IMR-90 (cell line): ENCODE measurements around the gene MPP4. TPM values are rescaled to one million over a fixed set of nuclear protein-coding genes. Genes with fewer than 3 reads are reported as not detected.

Experiments
- ATAC-seq: fragments of 200-7000 bp; cut with Tn5 transposase; 2 replicates; pipeline ENCODE4 v1.9.1; 2020; ENCODE audit warnings: low read depth, mild to moderate bottlenecking, moderate library complexity
- BruUV-seq: library from RNA; stranded (reverse); fragments of 400-500 nt; replicated peaks from 2 replicates; lab custom pipeline; 2021; lab: Mats Ljungman, UMichigan
- CTCF ChIA-PET: fragments of 300-600 bp; formaldehyde crosslinking; extraction: SDS; loops from one replicate; lab custom pipeline; 2021; ENCODE audit warnings: antibody characterized with exemption; lab: Yijun Ruan, JAX
- POLR2A ChIA-PET: fragments of 300-600 bp; sonication (Branson Sonifier 250); formaldehyde crosslinking; loops from one replicate; lab custom pipeline; 2022; ENCODE audit warnings: antibody characterized with exemption; ENCODE audit not compliant: unreplicated experiment; lab: Charles Lee
- DNase-seq: peaks from one replicate; pipeline ENCODE4 v3.0.0; 2013
- H2AFZ ChIP-seq: replicated peaks from 2 replicates; pipeline ENCODE3; 2013; ENCODE audit warnings: low read length, mild to moderate bottlenecking; ENCODE audit not compliant: poor library complexity
- H2AK5ac ChIP-seq: 2 replicates; pipeline ENCODE4 v1.6.1; 2013; ENCODE audit warnings: low read depth, low read length, inconsistent platforms
- H2AK9ac ChIP-seq: replicated peaks from 2 replicates; pipeline ENCODE3; 2013; ENCODE audit warnings: mild to moderate bottlenecking, low read depth, low read length, moderate library complexity; ENCODE audit not compliant: poor library complexity
- H2BK120ac ChIP-seq: 2 replicates; pipeline ENCODE4 v1.6.1; 2013; ENCODE audit warnings: low read depth, low read length, inconsistent platforms
- H2BK15ac ChIP-seq: 3 replicates; pipeline ENCODE4 v1.6.1; 2013; ENCODE audit warnings: low read depth, low read length, inconsistent platforms
- H2BK20ac ChIP-seq: 2 replicates; pipeline ENCODE4 v1.6.1; 2013; ENCODE audit warnings: low read depth, mild to moderate bottlenecking, inconsistent platforms, low read length, moderate library complexity
- H2BK5ac ChIP-seq: 2 replicates; pipeline ENCODE4 v1.6.1; 2013; ENCODE audit warnings: mild to moderate bottlenecking, low read depth, low read length, inconsistent platforms; ENCODE audit not compliant: poor library complexity, severe bottlenecking
- H3K14ac ChIP-seq: replicated peaks from 2 replicates; pipeline ENCODE4 v1.6.1; 2013; ENCODE audit warnings: low read depth, low read length, inconsistent platforms
- H3K18ac ChIP-seq: 2 replicates; pipeline ENCODE4 v1.6.1; 2013; ENCODE audit warnings: low read depth, low read length, control low read depth
- H3K23ac ChIP-seq: 2 replicates; pipeline ENCODE4 v1.6.1; 2013; ENCODE audit warnings: low read depth, low read length, inconsistent platforms
- H3K27ac ChIP-seq: 2 replicates; pipeline ENCODE4 v1.5.1; 2013; ENCODE audit warnings: mild to moderate bottlenecking, control low read depth, low read length; ENCODE audit not compliant: insufficient read depth
- H3K27me3 ChIP-seq: 2 replicates; pipeline ENCODE4 v1.6.1; 2013; ENCODE audit warnings: low read length; ENCODE audit not compliant: control insufficient read depth, insufficient read depth
- H3K36me3 ChIP-seq: 2 replicates; pipeline ENCODE4 v1.6.1; 2013; ENCODE audit warnings: low read length, mixed read lengths; ENCODE audit not compliant: control insufficient read depth, insufficient read depth
- H3K4ac ChIP-seq: 2 replicates; pipeline ENCODE4 v1.6.1; 2013; ENCODE audit warnings: low read depth, low read length, inconsistent platforms
- H3K4me1 ChIP-seq: 2 replicates; pipeline ENCODE4 v1.6.1; 2013; ENCODE audit warnings: low read length, mixed read lengths; ENCODE audit not compliant: control insufficient read depth, insufficient read depth
- H3K4me2 ChIP-seq: 2 replicates; pipeline ENCODE4 v1.6.1; 2013; ENCODE audit warnings: low read depth, mild to moderate bottlenecking, control low read depth, low read length, moderate library complexity
- H3K4me3 ChIP-seq: 2 replicates; pipeline ENCODE4 v1.5.1; 2013; ENCODE audit warnings: low read depth, mild to moderate bottlenecking, control low read depth, low read length, moderate library complexity; ENCODE audit not compliant: insufficient read depth
- H3K56ac ChIP-seq: 2 replicates; pipeline ENCODE4 v1.6.1; 2013; ENCODE audit warnings: low read length, inconsistent platforms; ENCODE audit not compliant: insufficient read depth; ENCODE audit errors: extremely low read depth
- H3K79me1 ChIP-seq, 2 experiments: 2 replicates each; pipeline ENCODE4 v1.6.1; 2013; ENCODE audit warnings: low read length in 2 of 2, inconsistent platforms in 1 of 2, low read depth in 1 of 2
- H3K9ac ChIP-seq: 2 replicates; pipeline ENCODE4 v1.6.1; 2013; ENCODE audit warnings: low read depth, low read length, control low read depth
- H3K9me1 ChIP-seq: 2 replicates; pipeline ENCODE4 v1.6.1; 2013; ENCODE audit warnings: low read length, inconsistent platforms; ENCODE audit not compliant: insufficient read depth
- H3K9me3 ChIP-seq: 2 replicates; pipeline ENCODE4 v1.6.1; 2013; ENCODE audit warnings: low read length; ENCODE audit not compliant: control insufficient read depth, insufficient read depth
- H4K20me1 ChIP-seq: 2 replicates; pipeline ENCODE4 v1.6.1; 2013; ENCODE audit warnings: low read length, inconsistent platforms; ENCODE audit not compliant: insufficient read depth
- H4K5ac ChIP-seq: 2 replicates; pipeline ENCODE4 v1.6.1; 2013; ENCODE audit warnings: mild to moderate bottlenecking, low read depth, low read length, control low read depth
- H4K8ac ChIP-seq, 2 experiments: 2 replicates each; pipeline ENCODE4 v1.6.1; 2013; ENCODE audit warnings: low read depth in 2 of 2, low read length in 2 of 2, control low read depth in 1 of 2, inconsistent platforms in 1 of 2
- H4K91ac ChIP-seq: 2 replicates; pipeline ENCODE4 v1.6.1; 2013; ENCODE audit warnings: low read depth, low read length, inconsistent platforms; ENCODE audit not compliant: insufficient read depth
- BHLHE40 ChIP-seq: fragments of 150-350 bp; IDR thresholded peaks from 2 replicates; pipeline ENCODE4 v1.6.1; 2016; ENCODE audit warnings: mild to moderate bottlenecking, low read depth, low read length
- CHD1 ChIP-seq: IDR thresholded peaks from 2 replicates; pipeline ENCODE4 v1.6.1; 2012; ENCODE audit warnings: low read depth, low read length, improper control_type of control experiment
- RAD21 ChIP-seq: IDR thresholded peaks from 2 replicates; pipeline ENCODE4 v1.6.1; 2012; ENCODE audit warnings: low read length, improper control_type of control experiment
- RFX5 ChIP-seq: IDR thresholded peaks from 2 replicates; pipeline ENCODE4 v1.8.0; 2012; ENCODE audit warnings: low read depth, mild to moderate bottlenecking, low read length, moderate library complexity
- USF2 ChIP-seq: fragments of 150-350 bp; IDR thresholded peaks from 2 replicates; pipeline ENCODE4 v1.6.1; 2017; ENCODE audit warnings: mild to moderate bottlenecking, antibody characterized with exemption, low read length, low read depth
- WGBS, 2 experiments: methylation state at CpG; one replicate each; pipeline versions ENCODE4 v1.1.5 to v1.1.7; 2013; ENCODE audit warnings: missing lambda C conversion rate in 2 of 2; ENCODE audit not compliant: insufficient read length in 1 of 2; ENCODE audit errors: extremely low coverage in 2 of 2; 5-methylcytosine and 5-hydroxymethylcytosine counted together
- dilution Hi-C: fragments of 300-500 bp; cut with HindIII; formaldehyde crosslinking; loops from one replicate; pipeline ENCODE4 v1.14.3; 2018; ENCODE audit warnings: low sequenced_read_pairs; ENCODE audit not compliant: unreplicated experiment
- in situ Hi-C: fragments of 300-500 bp; cut with MboI; formaldehyde crosslinking; loops from 3 replicates; pipeline ENCODE4 v1.14.3; 2019; ENCODE audit warnings: low sequenced_read_pairs, inconsistent platforms, mixed read lengths
- intact Hi-C: fragments of 100-400 bp; cut with micrococcal nuclease; formaldehyde crosslinking; loops from 2 replicates; pipeline ENCODE4 v1.10.0; 2022
- polyA plus RNA-seq, 3 experiments: library from polyadenylated mRNA; depleted of rRNA; stranded (reverse); fragments of >200 nt; gene quantifications; 2 replicates each; pipeline ENCODE4 v1.2.3, GENCODE V29; 2012; ENCODE audit warnings: low replicate concordance in 1 of 3
- total RNA-seq: library from RNA; depleted of rRNA; stranded (reverse); fragments of >200 nt; gene quantifications from 2 replicates; pipeline ENCODE4 v1.2.3, GENCODE V29; 2012
- TF ChIP-seq, protein P1 (sequence below): conservative IDR thresholded peaks from 2 replicates; pipeline ENCODE4 v1.5.1; 2012; ENCODE audit warnings: mild to moderate bottlenecking, low read depth, low read length, improper control_type of control experiment
- TF ChIP-seq, protein P2 (sequence below): fragments of 150-350 bp; IDR thresholded peaks from 2 replicates; pipeline ENCODE4 v1.6.1; 2016; ENCODE audit warnings: low read depth, mild to moderate bottlenecking, low read length, moderate library complexity, borderline replicate concordance

The MPP4 gene
- total and polyA plus RNA-seq, 2 of the 4 experiments (the other 2 are of a cell fraction), result 11.8 to 14.9 TPM

- dilution Hi-C loops, result no loop called here
- no peak overlapping the region for H2AK5ac ChIP-seq
- no peaks in the 10 kb centered on the region for H3K79me1 ChIP-seq
- H2BK20ac ChIP-seq, result no peak overlapping the region
- in situ Hi-C loops, result no loop called here
- ChIA-PET CTCF (no interaction called here), POLR2A (no interaction called here)
- TF ChIP-seq RFX5 (no peak), USF2 (no peak), CHD1 (no peak), RAD21 (no peak), BHLHE40 (no peak)
- TF ChIP-seq, protein P1, sequence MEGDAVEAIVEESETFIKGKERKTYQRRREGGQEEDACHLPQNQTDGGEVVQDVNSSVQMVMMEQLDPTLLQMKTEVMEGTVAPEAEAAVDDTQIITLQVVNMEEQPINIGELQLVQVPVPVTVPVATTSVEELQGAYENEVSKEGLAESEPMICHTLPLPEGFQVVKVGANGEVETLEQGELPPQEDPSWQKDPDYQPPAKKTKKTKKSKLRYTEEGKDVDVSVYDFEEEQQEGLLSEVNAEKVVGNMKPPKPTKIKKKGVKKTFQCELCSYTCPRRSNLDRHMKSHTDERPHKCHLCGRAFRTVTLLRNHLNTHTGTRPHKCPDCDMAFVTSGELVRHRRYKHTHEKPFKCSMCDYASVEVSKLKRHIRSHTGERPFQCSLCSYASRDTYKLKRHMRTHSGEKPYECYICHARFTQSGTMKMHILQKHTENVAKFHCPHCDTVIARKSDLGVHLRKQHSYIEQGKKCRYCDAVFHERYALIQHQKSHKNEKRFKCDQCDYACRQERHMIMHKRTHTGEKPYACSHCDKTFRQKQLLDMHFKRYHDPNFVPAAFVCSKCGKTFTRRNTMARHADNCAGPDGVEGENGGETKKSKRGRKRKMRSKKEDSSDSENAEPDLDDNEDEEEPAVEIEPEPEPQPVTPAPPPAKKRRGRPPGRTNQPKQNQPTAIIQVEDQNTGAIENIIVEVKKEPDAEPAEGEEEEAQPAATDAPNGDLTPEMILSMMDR, result no peak
- TF ChIP-seq, protein P2, sequence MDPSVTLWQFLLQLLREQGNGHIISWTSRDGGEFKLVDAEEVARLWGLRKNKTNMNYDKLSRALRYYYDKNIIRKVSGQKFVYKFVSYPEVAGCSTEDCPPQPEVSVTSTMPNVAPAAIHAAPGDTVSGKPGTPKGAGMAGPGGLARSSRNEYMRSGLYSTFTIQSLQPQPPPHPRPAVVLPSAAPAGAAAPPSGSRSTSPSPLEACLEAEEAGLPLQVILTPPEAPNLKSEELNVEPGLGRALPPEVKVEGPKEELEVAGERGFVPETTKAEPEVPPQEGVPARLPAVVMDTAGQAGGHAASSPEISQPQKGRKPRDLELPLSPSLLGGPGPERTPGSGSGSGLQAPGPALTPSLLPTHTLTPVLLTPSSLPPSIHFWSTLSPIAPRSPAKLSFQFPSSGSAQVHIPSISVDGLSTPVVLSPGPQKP, result no peak
- no peak overlapping the region for H3K18ac ChIP-seq
- no peak overlapping the region for H2BK120ac ChIP-seq
- ATAC-seq (no peak), DNase-seq (no peak)
- H3K36me3 ChIP-seq, result peaks cover 1% of the 10 kb centered on the region; the same call in 1 of the 2 replicates
- no peaks in the 10 kb centered on the region for H4K20me1 ChIP-seq
- H2BK5ac ChIP-seq, result no peak overlapping the region
- H3K9me3 ChIP-seq, result no peaks in the 10 kb centered on the region
- no peak overlapping the region for H3K9ac ChIP-seq
- H3K4me2 ChIP-seq, result no peak overlapping the region
- H3K4ac ChIP-seq, result no peak overlapping the region
- no TSS peak for BruUV-seq
- intact Hi-C loops, result no loop called here
- H3K9me1 ChIP-seq, result no peaks in the 10 kb centered on the region
- no peaks in the 10 kb centered on the region for H3K27me3 ChIP-seq
- no peak overlapping the region for H3K23ac ChIP-seq
- H2BK15ac ChIP-seq, result no peak overlapping the region
- H3K4me1 ChIP-seq, result no peaks in the 10 kb centered on the region
- no peak overlapping the region for H3K27ac ChIP-seq
- H2AFZ ChIP-seq, result no peak overlapping the region
- H4K91ac ChIP-seq, result no peak overlapping the region
- H2AK9ac ChIP-seq, result no peak overlapping the region
- H3K56ac ChIP-seq, result no peak overlapping the region
- H3K4me3 ChIP-seq, result no peak overlapping the region
- H4K5ac ChIP-seq, result no peak overlapping the region
- H3K14ac ChIP-seq, result no peak overlapping the region
- 72% methylated on average over 2 of the region's 3 CpGs; no CpG with 5 or more reads in 1 of the 2 experiments for WGBS, 2 experiments
- no peak overlapping the region for H4K8ac ChIP-seq
Observed at GRCh38 chr2:201674794-201675193, 23.6 kb downstream of the MPP4 start.
